ENCODE data around the gene AGT.

Gene AGT

GRCh38 chr1:230679825-230680224 lies 34.1 kb downstream of the AGT start:
- Histone ChIP-seq H3K36me3 (ENCODE audit: insufficient read depth, low read length) (peaks cover 83% of the 10 kb centered on the region), H3K27me3 (ENCODE audit: insufficient read depth, low read length, poor library complexity) (no peaks in the 10 kb centered on the region), H3K9ac (ENCODE audit: low read depth, low read length) (no peak overlapping the region), H4K20me1 (ENCODE audit: insufficient read depth, low read length) (no peaks in the 10 kb centered on the region), H3K4me2 (ENCODE audit: insufficient read depth, low read length) (no peak overlapping the region), H3K4me3 (ENCODE audit: low read depth in 1 of 2, low read length in 2 of 2) (no peak overlapping the region), H3K27ac (ENCODE audit: low read length) (no peak overlapping the region), H3K79me2 (ENCODE audit: insufficient read depth, low read length) (no peaks in the 10 kb centered on the region), H2AFZ (ENCODE audit: low read depth, low read length) (no peak overlapping the region), H3K4me1 (ENCODE audit: insufficient read depth, low read length) (no peaks in the 10 kb centered on the region), H3K9me3 (ENCODE audit: insufficient read depth, low read length, severe bottlenecking) (no peaks in the 10 kb centered on the region)
- no peak for TF ChIP-seq CTCF (IDR thresholded peaks at IDR 0.05; ENCODE audit: borderline replicate concordance, extremely low read depth, low read length, poor library complexity, severe bottlenecking)
- no peak for TF ChIP-seq EZH2 (IDR thresholded peaks at IDR 0.05; ENCODE audit: borderline replicate concordance, low read depth, low read length, severe bottlenecking)
- DNase-seq (no peak), ATAC-seq (ENCODE audit: insufficient read depth, low read depth) (no peak)

- Histone ChIP-seq H3K4me2 (ENCODE audit: insufficient read depth, low read length) (no peak overlapping the region), H3K27me3 (ENCODE audit: insufficient read depth, low read length, poor library complexity) (no peaks in the 10 kb centered on the region), H3K79me2 (ENCODE audit: insufficient read depth, low read length) (no peaks in the 10 kb centered on the region), H3K4me3 (ENCODE audit: low read depth in 1 of 2, low read length in 2 of 2) (no peak overlapping the region), H3K27ac (ENCODE audit: low read length) (no peak overlapping the region), H3K4me1 (ENCODE audit: insufficient read depth, low read length) (no peaks in the 10 kb centered on the region), H2AFZ (ENCODE audit: low read depth, low read length) (no peak overlapping the region), H3K9me3 (ENCODE audit: insufficient read depth, low read length, severe bottlenecking) (no peaks in the 10 kb centered on the region), H3K9ac (ENCODE audit: low read depth, low read length) (no peak overlapping the region), H3K36me3 (ENCODE audit: insufficient read depth, low read length) (peaks cover 83% of the 10 kb centered on the region), H4K20me1 (ENCODE audit: insufficient read depth, low read length) (no peaks in the 10 kb centered on the region)
- TF ChIP-seq CTCF (IDR thresholded peaks at IDR 0.05; ENCODE audit: borderline replicate concordance, extremely low read depth, low read length, poor library complexity, severe bottlenecking) (no peak), EZH2 (IDR thresholded peaks at IDR 0.05; ENCODE audit: borderline replicate concordance, low read depth, low read length, severe bottlenecking) (no peak)
- DNase-seq (no peak), ATAC-seq (ENCODE audit: insufficient read depth, low read depth) (no peak)
These were observed 34.7 kb downstream of the AGT start for GRCh38 chr1:230679192-230679591.

GRCh38 chr1:230677200-230677599 lies 36.7 kb downstream of the AGT start:
- H3K4me1 ChIP-seq (ENCODE audit: insufficient read depth, low read length) = no peaks in the 10 kb centered on the region
- ATAC-seq (ENCODE audit: insufficient read depth, low read depth) = no peak
- H2AFZ ChIP-seq (ENCODE audit: low read depth, low read length) = no peak overlapping the region
- no peak overlapping the region for H3K9ac ChIP-seq (ENCODE audit: low read depth, low read length)
- TF ChIP-seq CTCF (IDR thresholded peaks at IDR 0.05; ENCODE audit: borderline replicate concordance, extremely low read depth, low read length, poor library complexity, severe bottlenecking) = no peak
- TF ChIP-seq EZH2 (IDR thresholded peaks at IDR 0.05; ENCODE audit: borderline replicate concordance, low read depth, low read length, severe bottlenecking) = no peak
- H3K4me2 ChIP-seq (ENCODE audit: insufficient read depth, low read length) = no peak overlapping the region
- no peaks in the 10 kb centered on the region for H3K9me3 ChIP-seq (ENCODE audit: insufficient read depth, low read length, severe bottlenecking)
- H4K20me1 ChIP-seq (ENCODE audit: insufficient read depth, low read length) = no peaks in the 10 kb centered on the region
- no peaks in the 10 kb centered on the region for H3K79me2 ChIP-seq (ENCODE audit: insufficient read depth, low read length)
- no peak overlapping the region for H3K27ac ChIP-seq (ENCODE audit: low read length)
- no peak overlapping the region for H3K4me3 ChIP-seq (ENCODE audit: low read depth in 1 of 2, low read length in 2 of 2)
- H3K27me3 ChIP-seq (ENCODE audit: insufficient read depth, low read length, poor library complexity) = no peaks in the 10 kb centered on the region
- H3K36me3 ChIP-seq (ENCODE audit: insufficient read depth, low read length) = peaks cover 77% of the 10 kb centered on the region
- DNase-seq = no peak

- no peaks in the 10 kb centered on the region for H3K9me3 ChIP-seq (ENCODE audit: insufficient read depth, low read length, severe bottlenecking)
- H3K27ac ChIP-seq (ENCODE audit: low read length) = no peak overlapping the region
- H3K4me2 ChIP-seq (ENCODE audit: insufficient read depth, low read length) = no peak overlapping the region
- no peak overlapping the region for H3K9ac ChIP-seq (ENCODE audit: low read depth, low read length)
- no peaks in the 10 kb centered on the region for H3K4me1 ChIP-seq (ENCODE audit: insufficient read depth, low read length)
- peaks cover 84% of the 10 kb centered on the region for H3K36me3 ChIP-seq (ENCODE audit: insufficient read depth, low read length)
- no peak for DNase-seq
- H3K79me2 ChIP-seq (ENCODE audit: insufficient read depth, low read length) = no peaks in the 10 kb centered on the region
- H3K27me3 ChIP-seq (ENCODE audit: insufficient read depth, low read length, poor library complexity) = no peaks in the 10 kb centered on the region
- no peak overlapping the region for H2AFZ ChIP-seq (ENCODE audit: low read depth, low read length)
- no peak overlapping the region for H3K4me3 ChIP-seq (ENCODE audit: low read depth in 1 of 2, low read length in 2 of 2)
- no peak for ATAC-seq (ENCODE audit: insufficient read depth, low read depth)
- TF ChIP-seq EZH2 (IDR thresholded peaks at IDR 0.05; ENCODE audit: borderline replicate concordance, low read depth, low read length, severe bottlenecking) (no peak), CTCF (IDR thresholded peaks at IDR 0.05; ENCODE audit: borderline replicate concordance, extremely low read depth, low read length, poor library complexity, severe bottlenecking) (no peak)
- no peaks in the 10 kb centered on the region for H4K20me1 ChIP-seq (ENCODE audit: insufficient read depth, low read length)
These were observed 39.3 kb downstream of the AGT start for GRCh38 chr1:230674581-230674980.

All from DND-41 (cell line).